Right cardiac atrium (tissue), 5 donors: ENCODE measurements around the gene WNK1. TPM values are rescaled to one million over a fixed set of nuclear protein-coding genes. Genes with fewer than 3 reads are reported as not detected.

ENCODE experiments used
- ATAC-seq, 2 donors: fragments of 200-7000 bp; cut with Tn5 transposase; one replicate each; pipeline versions ENCODE4 v1.8.0 to v1.9.1; 2020; ENCODE audit warnings: moderate library complexity in 2 of 2, mild to moderate bottlenecking in 1 of 2
- DNase-seq, 3 donors: peaks; one replicate each; pipeline ENCODE4 v3.0.0-alpha.2; 2020
- H3K27ac ChIP-seq: one replicate; pipeline ENCODE4 v1.5.1; 2013; ENCODE audit warnings: mild to moderate bottlenecking, low read length, control low read depth, moderate library complexity
- H3K27me3 ChIP-seq: one replicate; pipeline ENCODE4 v1.6.1; 2013; ENCODE audit not compliant: control insufficient read depth, insufficient read depth
- H3K4me1 ChIP-seq: one replicate; pipeline ENCODE4 v1.6.1; 2013; ENCODE audit warnings: low read length; ENCODE audit not compliant: control insufficient read depth, insufficient read depth
- H3K4me3 ChIP-seq: one replicate; pipeline ENCODE4 v1.5.1; 2013; ENCODE audit warnings: low read length, control low read depth
- H3K9me3 ChIP-seq: one replicate; pipeline ENCODE4 v1.6.1; 2013; ENCODE audit warnings: low read length; ENCODE audit not compliant: control insufficient read depth
- WGBS: extraction: QIAGEN DNeasy Blood & Tissue Kit; methylation state at CpG from one replicate; pipeline ENCODE4 v1.1.7; 2013; 5-methylcytosine and 5-hydroxymethylcytosine counted together
- intact Hi-C, 4 donors: fragments of 100-400 bp; cut with DNase I; formaldehyde crosslinking; loops; one replicate each; pipeline versions ENCODE4 v1.11.0 to v1.14.0; 2022 to 2023
- polyA plus RNA-seq: library from polyadenylated mRNA; stranded (reverse); fragments of 200-250 nt; gene quantifications from one replicate; pipeline ENCODE4 v1.2.3, GENCODE V29; 2013
- total RNA-seq, 4 donors: library from RNA; stranded (reverse); fragmentation: NEBNext Ultra II Directional; extraction: Animal tissue kit (Norgen Biotek cat#: 25700); gene quantifications; one replicate each; pipeline ENCODE4 v1.2.1, GENCODE V29; 2021
- donor health status: healthy with polysubstance abuse.
- donor health status: DM: no; HTN: yes; CAD: no.
- donor health status: DM: no; HTN: no; CAD: no.
- donor health status: DM: no; HTN: yes; CAD: no; lungs with severe emphysema.
- donor health status: DM: yes; HTN: yes; CAD: no.

Gene WNK1
- total and polyA plus RNA-seq, 5 donors = 88.2 to 319 (median 249) TPM

- DNase-seq (no peak), ATAC-seq (no peak)
- WGBS = 93% methylated on average over 2 of the region's 2 CpGs
- no peak overlapping the region for H3K27ac ChIP-seq
- no peaks in the 10 kb centered on the region for H3K27me3 ChIP-seq
- no peaks in the 10 kb centered on the region for H3K9me3 ChIP-seq
- intact Hi-C loops = no loop called here
- H3K4me3 ChIP-seq = no peak overlapping the region
- H3K4me1 ChIP-seq = peaks cover 8% of the 10 kb centered on the region
These were observed 70.8 kb downstream of the WNK1 start for GRCh38 chr12:823028-823698.

GRCh38 chr12:826331-826730, 74.0 kb downstream of the WNK1 start:
- no peak overlapping the region for H3K27ac ChIP-seq
- H3K9me3 ChIP-seq = no peaks in the 10 kb centered on the region
- no peaks in the 10 kb centered on the region for H3K27me3 ChIP-seq
- DNase-seq = no peak
- H3K4me3 ChIP-seq = no peak overlapping the region
- intact Hi-C loops = no loop called here
- no peak for ATAC-seq
- 95% methylated on average over 1 of the region's 1 CpG for WGBS
- H3K4me1 ChIP-seq = peaks cover 7% of the 10 kb centered on the region

- DNase-seq (no peak), ATAC-seq (peak in 1 of 2 donors; percentile 36)
- Histone ChIP-seq H3K4me1 (peaks cover 5% of the 10 kb centered on the region), H3K27ac (no peak overlapping the region), H3K9me3 (no peaks in the 10 kb centered on the region), H3K27me3 (no peaks in the 10 kb centered on the region), H3K4me3 (no peak overlapping the region)
- intact Hi-C loops = no loop called here
These were observed 76.5 kb downstream of the WNK1 start for GRCh38 chr12:828726-829395.

GRCh38 chr12:830111-830867, 77.9 kb downstream of the WNK1 start:
- DNase-seq (no peak), ATAC-seq (no peak)
- H3K27ac ChIP-seq = no peak overlapping the region
- no peaks in the 10 kb centered on the region for H3K27me3 ChIP-seq
- WGBS = 98% methylated on average over 4 of the region's 4 CpGs
- intact Hi-C loops = no loop called here
- no peak overlapping the region for H3K4me3 ChIP-seq
- H3K4me1 ChIP-seq = peaks cover 4% of the 10 kb centered on the region
- no peaks in the 10 kb centered on the region for H3K9me3 ChIP-seq

GRCh38 chr12:835754-836518, 83.6 kb downstream of the WNK1 start:
- no peak overlapping the region for H3K27ac ChIP-seq
- ATAC-seq (no peak), DNase-seq (no peak)
- intact Hi-C loops = no loop called here
- no peaks in the 10 kb centered on the region for H3K27me3 ChIP-seq
- H3K4me3 ChIP-seq = no peak overlapping the region
- no peaks in the 10 kb centered on the region for H3K4me1 ChIP-seq
- 95% methylated on average over 3 of the region's 3 CpGs for WGBS
- no peaks in the 10 kb centered on the region for H3K9me3 ChIP-seq

- Histone ChIP-seq H3K9me3 (no peaks in the 10 kb centered on the region), H3K4me3 (no peak overlapping the region), H3K27ac (no peak overlapping the region), H3K4me1 (no peaks in the 10 kb centered on the region), H3K27me3 (no peaks in the 10 kb centered on the region)
- ATAC-seq (no peak), DNase-seq (no peak)
- intact Hi-C loops = no loop called here
- WGBS = 94% methylated on average over 6 of the region's 6 CpGs
These were observed 84.6 kb downstream of the WNK1 start for GRCh38 chr12:836952-837351.

GRCh38 chr12:837548-837947, 85.2 kb downstream of the WNK1 start:
- ATAC-seq = no peak
- no peak overlapping the region for H3K27ac ChIP-seq
- H3K4me1 ChIP-seq = no peaks in the 10 kb centered on the region
- H3K4me3 ChIP-seq = no peak overlapping the region
- H3K9me3 ChIP-seq = no peaks in the 10 kb centered on the region
- DNase-seq = no peak
- 98% methylated on average over 2 of the region's 2 CpGs for WGBS
- intact Hi-C loops = no loop called here
- H3K27me3 ChIP-seq = no peaks in the 10 kb centered on the region

DNA sequence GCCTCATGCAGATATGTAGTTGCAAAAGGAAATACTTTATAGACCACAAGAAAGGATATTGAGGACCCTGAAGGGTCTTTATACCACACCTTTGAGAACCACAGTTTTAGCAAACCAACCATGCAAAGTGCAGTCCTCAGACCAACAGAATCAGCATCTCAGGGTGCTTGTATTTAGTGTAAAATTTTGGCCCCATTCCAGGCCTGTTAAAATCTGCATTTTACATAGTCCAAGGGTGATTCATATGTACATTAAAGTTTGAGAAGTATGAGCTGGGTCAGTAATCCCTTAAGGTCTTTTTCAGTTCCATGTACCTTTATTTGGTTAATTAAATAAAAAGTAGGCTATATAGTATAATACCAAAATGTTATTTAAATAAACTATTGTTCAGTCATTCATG, 91.2 kb downstream of the WNK1 start:
- intact Hi-C loops = no loop called here
- Histone ChIP-seq H3K27ac (no peak overlapping the region), H3K4me3 (no peak overlapping the region), H3K9me3 (no peaks in the 10 kb centered on the region), H3K27me3 (no peaks in the 10 kb centered on the region), H3K4me1 (peaks cover 1% of the 10 kb centered on the region)
- ATAC-seq (no peak), DNase-seq (no peak)

- Histone ChIP-seq H3K9me3 (no peaks in the 10 kb centered on the region), H3K27ac (no peak overlapping the region), H3K27me3 (no peaks in the 10 kb centered on the region), H3K4me3 (no peak overlapping the region), H3K4me1 (peaks cover 1% of the 10 kb centered on the region)
- 82% methylated on average over 2 of the region's 2 CpGs for WGBS
- intact Hi-C loops = no loop called here
- ATAC-seq (no peak), DNase-seq (no peak)
These were observed 94.0 kb downstream of the WNK1 start for GRCh38 chr12:846421-846820.

DNA sequence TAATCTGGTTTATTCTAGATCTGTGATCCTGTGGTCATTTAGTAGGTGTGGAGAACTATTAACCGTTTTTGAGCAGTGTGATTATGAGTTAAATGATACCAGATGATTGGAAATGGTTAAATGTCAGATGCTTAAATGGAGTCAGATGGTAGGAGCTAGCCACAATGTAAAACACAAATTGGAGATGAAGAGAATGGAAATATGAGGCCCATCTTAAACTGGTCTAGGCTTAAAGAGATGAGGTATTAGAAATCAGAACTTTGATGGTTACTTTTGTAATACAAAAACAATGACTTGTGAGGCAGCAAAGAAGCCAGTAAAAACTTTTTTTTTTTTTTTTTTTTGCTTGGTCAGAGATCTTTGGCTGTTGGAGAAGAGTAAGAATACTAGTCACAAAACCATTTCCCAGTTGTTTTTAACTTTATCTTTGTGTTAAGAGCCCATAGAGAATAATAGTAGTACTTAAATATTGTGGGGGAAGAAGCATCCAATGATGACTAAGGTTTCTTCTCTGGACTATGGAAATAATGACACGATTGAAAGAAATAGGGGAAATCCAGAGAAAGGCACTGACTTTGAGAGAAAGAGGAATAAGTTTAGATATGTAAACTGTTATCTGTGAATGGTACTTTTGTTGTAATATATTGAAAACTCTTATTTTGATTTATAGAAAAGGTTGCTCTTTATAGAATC, 95.9 kb downstream of the WNK1 start:
- no peaks in the 10 kb centered on the region for H3K4me1 ChIP-seq
- H3K9me3 ChIP-seq = no peaks in the 10 kb centered on the region
- no peaks in the 10 kb centered on the region for H3K27me3 ChIP-seq
- peak in 1 of 2 donors; percentile 23 for ATAC-seq
- no peak overlapping the region for H3K27ac ChIP-seq
- 54% methylated on average over 2 of the region's 2 CpGs for WGBS
- H3K4me3 ChIP-seq = no peak overlapping the region
- DNase-seq = no peak
- intact Hi-C loops = no loop called here
